ENCODE measurements around the gene PLEKHG7.

The PLEKHG7 gene

DNA sequence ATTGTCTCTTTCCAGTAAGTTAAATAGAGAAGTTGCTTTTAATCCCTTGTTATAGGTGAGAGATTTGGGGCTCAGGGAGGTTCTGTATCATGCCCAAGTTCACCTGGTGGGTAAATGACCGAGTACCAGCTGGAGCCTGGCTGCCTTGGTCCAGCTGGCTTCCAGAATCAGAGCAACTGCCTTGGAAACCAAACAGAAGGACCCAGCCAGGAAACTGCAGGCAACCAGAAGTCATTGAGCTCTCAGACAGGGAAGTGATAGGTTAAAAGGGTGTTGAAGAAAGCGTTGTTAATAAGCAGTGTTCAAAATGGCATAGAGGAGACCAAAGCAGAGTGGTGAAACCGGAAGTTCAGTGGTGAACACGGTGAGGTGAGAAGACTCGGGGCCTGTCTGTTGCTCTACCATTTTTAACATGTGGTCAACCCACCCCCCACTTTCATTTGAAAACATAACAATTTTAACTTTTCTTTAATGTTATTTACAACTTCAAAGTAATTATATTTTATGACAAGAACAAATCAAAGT is 54.9 kb downstream of the PLEKHG7 start:
- H3K27me3 ChIP-seq, result no peaks in the 10 kb centered on the region; the same call in 1 of the 2 replicates
- DNase-seq, result no peak
- TF ChIP-seq, protein P1, sequence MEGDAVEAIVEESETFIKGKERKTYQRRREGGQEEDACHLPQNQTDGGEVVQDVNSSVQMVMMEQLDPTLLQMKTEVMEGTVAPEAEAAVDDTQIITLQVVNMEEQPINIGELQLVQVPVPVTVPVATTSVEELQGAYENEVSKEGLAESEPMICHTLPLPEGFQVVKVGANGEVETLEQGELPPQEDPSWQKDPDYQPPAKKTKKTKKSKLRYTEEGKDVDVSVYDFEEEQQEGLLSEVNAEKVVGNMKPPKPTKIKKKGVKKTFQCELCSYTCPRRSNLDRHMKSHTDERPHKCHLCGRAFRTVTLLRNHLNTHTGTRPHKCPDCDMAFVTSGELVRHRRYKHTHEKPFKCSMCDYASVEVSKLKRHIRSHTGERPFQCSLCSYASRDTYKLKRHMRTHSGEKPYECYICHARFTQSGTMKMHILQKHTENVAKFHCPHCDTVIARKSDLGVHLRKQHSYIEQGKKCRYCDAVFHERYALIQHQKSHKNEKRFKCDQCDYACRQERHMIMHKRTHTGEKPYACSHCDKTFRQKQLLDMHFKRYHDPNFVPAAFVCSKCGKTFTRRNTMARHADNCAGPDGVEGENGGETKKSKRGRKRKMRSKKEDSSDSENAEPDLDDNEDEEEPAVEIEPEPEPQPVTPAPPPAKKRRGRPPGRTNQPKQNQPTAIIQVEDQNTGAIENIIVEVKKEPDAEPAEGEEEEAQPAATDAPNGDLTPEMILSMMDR (IDR thresholded peaks at IDR 0.05; ENCODE audit: low read depth, low read length), result no peak

DNA sequence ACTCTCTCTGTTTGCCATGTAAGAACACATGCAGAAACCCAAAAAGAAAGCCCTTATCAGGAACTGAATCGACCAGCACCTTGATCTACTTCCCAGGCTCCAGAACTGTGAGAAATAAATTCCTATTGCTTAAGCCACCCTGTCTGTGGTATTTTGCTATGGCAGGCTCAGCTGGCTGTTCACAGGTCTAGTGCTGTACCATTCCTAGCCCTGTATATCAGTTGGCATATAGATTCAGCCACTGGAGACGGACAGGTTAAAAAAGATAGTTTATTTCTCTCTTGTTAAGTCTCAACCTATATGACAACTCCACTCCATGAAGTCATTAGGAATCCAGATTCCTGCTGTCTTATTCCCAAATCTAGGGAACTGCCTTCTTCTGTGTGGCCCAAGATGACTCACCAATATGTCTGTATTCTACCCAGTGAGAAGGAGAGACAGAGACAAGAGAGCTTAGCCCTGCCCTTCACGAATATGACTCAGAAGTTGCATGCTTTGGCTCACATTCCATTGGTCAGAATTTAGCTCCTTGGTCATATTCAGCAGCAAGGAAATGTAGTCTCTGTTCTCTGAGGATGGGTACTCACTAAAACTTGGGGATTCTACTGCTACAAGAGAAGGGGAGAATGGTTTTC is 57.0 kb downstream of the PLEKHG7 start:
- no peak overlapping the region for H3K4me3 ChIP-seq (ENCODE audit: low read depth, low read length)
- H3K27me3 ChIP-seq, result no peaks in the 10 kb centered on the region; the same call in 1 of the 2 replicates
- H3K9me3 ChIP-seq, result no peaks in the 10 kb centered on the region
- no peak for DNase-seq
- H3K4me1 ChIP-seq, result no peaks in the 10 kb centered on the region
- TF ChIP-seq, protein P1 (IDR thresholded peaks at IDR 0.05; ENCODE audit: low read depth, low read length), result no peak
- H3K36me3 ChIP-seq, result no peaks in the 10 kb centered on the region

More for the DNA sequence above, 54.9 kb downstream of the PLEKHG7 start:
- Histone ChIP-seq H3K4me3 (ENCODE audit: low read depth, low read length) (no peak overlapping the region), H3K9me3 (no peaks in the 10 kb centered on the region), H3K36me3 (no peaks in the 10 kb centered on the region), H3K4me1 (no peaks in the 10 kb centered on the region)

DNA sequence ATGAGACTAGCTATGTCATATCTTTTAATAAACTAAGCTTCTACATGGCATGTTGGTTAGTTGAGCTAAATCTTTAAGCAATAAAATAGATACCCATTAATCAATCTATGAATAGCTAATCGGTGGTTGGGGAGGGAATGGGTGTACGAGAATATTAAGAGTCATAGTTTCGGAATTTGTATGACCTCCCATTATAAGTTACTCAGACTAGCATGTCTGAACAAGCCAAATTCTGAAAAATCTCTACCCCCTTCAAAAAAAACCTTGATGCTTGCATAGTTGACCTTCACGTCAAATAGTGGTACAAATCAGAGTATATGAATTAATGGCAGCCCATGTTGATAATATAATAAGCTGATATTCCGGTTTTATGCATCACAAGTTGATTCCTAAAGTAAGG is 60.0 kb downstream of the PLEKHG7 start:
- no peaks in the 10 kb centered on the region for H3K4me1 ChIP-seq
- no peaks in the 10 kb centered on the region for H3K9me3 ChIP-seq
- TF ChIP-seq, protein P1 (IDR thresholded peaks at IDR 0.05; ENCODE audit: low read depth, low read length), result no peak
- H3K27me3 ChIP-seq, result no peaks in the 10 kb centered on the region
- H3K4me3 ChIP-seq (ENCODE audit: low read depth, low read length), result no peak overlapping the region
- no peaks in the 10 kb centered on the region for H3K36me3 ChIP-seq
- DNase-seq, result no peak

DNA sequence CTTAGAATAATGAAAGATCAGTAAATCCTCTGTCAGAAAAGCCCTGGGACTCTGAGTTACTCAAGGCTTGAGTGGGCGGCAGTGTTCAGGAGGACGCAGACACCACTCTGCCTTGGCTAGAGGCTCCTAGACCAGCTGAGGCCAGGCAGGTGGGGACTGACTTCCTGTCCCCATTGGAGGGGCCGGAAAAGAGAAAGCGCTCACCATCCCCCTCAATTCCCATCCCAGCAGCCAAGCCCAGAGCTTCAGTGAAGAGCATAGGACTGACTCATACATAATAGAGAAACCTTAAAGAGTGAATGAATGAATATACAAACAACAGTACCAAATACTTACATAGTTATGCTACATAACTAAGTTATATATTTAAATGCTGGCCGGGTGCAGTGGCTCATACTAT is 62.0 kb downstream of the PLEKHG7 start:
- no peaks in the 10 kb centered on the region for H3K27me3 ChIP-seq
- no peaks in the 10 kb centered on the region for H3K9me3 ChIP-seq
- H3K36me3 ChIP-seq, result no peaks in the 10 kb centered on the region
- no peak overlapping the region for H3K4me3 ChIP-seq (ENCODE audit: low read depth, low read length)
- H3K4me1 ChIP-seq, result no peaks in the 10 kb centered on the region
- TF ChIP-seq, protein P1 (IDR thresholded peaks at IDR 0.05; ENCODE audit: low read depth, low read length), result no peak
- DNase-seq, result no peak

DNA sequence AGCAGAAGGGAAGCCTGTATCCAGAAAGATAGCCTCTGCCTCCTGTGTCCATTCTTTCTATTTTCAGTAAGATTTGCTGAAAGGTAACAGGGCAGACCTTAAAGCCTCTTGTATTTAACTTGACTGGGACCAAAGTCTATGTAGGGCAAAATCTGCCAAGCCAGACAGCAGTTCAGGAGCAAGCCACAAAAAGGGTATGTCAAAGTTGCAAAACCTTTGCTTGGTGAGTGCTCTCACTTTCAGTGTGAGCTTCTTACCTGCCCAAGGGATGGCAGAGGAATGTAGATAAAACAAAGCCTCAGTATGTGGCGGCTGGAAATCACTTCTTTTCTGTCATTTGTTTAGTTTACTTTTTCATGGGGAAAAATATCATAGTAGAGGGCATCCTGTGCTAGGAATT is 63.1 kb downstream of the PLEKHG7 start:
- H3K36me3 ChIP-seq, result no peaks in the 10 kb centered on the region
- H3K4me1 ChIP-seq, result no peaks in the 10 kb centered on the region
- H3K9me3 ChIP-seq, result no peaks in the 10 kb centered on the region
- TF ChIP-seq, protein P1 (IDR thresholded peaks at IDR 0.05; ENCODE audit: low read depth, low read length), result no peak
- DNase-seq, result no peak
- no peak overlapping the region for H3K4me3 ChIP-seq (ENCODE audit: low read depth, low read length)
- H3K27me3 ChIP-seq, result no peaks in the 10 kb centered on the region

DNA sequence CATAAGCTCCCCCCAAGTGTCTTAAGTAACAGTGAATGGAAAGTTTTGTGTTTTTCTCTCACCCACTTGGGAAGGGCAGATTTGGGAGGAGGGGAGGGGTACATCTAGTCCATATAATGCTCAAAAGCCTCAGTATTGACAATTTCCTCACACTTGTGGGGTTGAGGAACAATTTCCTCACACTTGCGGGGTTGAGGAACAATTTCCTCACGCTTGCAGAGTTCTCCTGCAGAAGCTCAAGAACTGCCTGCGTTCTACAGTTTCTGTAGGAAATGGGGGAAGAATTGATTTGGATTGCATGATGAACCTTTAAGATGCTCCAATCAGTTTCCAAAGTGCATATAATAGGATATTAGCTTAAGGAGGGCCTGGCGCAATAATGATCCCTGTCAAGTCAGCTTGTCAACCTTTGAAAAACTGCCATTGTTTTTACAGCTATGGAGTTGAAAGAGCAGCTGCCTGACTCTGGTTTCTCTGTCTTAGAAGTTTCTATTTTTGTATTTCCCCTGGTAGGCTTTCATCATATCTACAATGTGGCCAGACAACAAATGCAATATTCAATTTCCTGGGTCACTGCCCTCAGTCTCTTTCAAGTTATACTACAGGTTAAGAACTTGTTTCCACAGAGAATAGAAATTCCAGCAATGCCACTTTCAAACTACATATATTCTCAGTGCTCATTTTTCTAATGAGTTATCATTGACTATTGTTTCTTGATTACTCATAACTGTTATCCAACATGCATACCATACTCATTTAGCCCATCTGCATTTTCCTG is 66.5 kb downstream of the PLEKHG7 start:
- H3K4me1 ChIP-seq, result no peaks in the 10 kb centered on the region
- H3K36me3 ChIP-seq, result no peaks in the 10 kb centered on the region
- H3K27me3 ChIP-seq, result no peaks in the 10 kb centered on the region
- no peak overlapping the region for H3K4me3 ChIP-seq (ENCODE audit: low read depth, low read length)
- no peak for DNase-seq
- H3K9me3 ChIP-seq, result no peaks in the 10 kb centered on the region
- TF ChIP-seq, protein P1 (IDR thresholded peaks at IDR 0.05; ENCODE audit: low read depth, low read length), result no peak

Data from BE2C (cell line).